ENCODE results near the gene ASB16.
A peak's percentile ranks its signal among the peaks of the same experiment; 100 is the strongest.
"Not testable (repeated sequence)": the region's sequence is repeated elsewhere in the genome, so short reads cannot be mapped to it uniquely, and the experiment has no call there.

The ASB16 gene

GRCh38 chr17:44147812-44148211 lies 22.7 kb upstream of the ASB16 start:
- DNase-seq (ENCODE audit: low read depth in 2 of 3, low spot score in 1 of 3) = no peak

- DNase-seq (ENCODE audit: low read depth in 2 of 3, low spot score in 1 of 3) = not testable (repeated sequence)
Measured at GRCh38 chr17:44149066-44149465, 21.4 kb upstream of the ASB16 start.

GRCh38 chr17:44149750-44150329 lies 20.7 kb upstream of the ASB16 start:
- no peak for DNase-seq (ENCODE audit: low read depth in 2 of 3, low spot score in 1 of 3)

- DNase-seq (ENCODE audit: low read depth in 2 of 3, low spot score in 1 of 3) = no peak
Measured at GRCh38 chr17:44152875-44153274, 17.6 kb upstream of the ASB16 start.

GRCh38 chr17:44155488-44155887 lies 15.0 kb upstream of the ASB16 start:
- no peak for DNase-seq (ENCODE audit: low read depth in 2 of 3, low spot score in 1 of 3)

GRCh38 chr17:44159519-44160210 lies 10.8 kb upstream of the ASB16 start:
- no peak for DNase-seq (ENCODE audit: low read depth in 2 of 3, low spot score in 1 of 3)

GRCh38 chr17:44164476-44164875 lies 6.0 kb upstream of the ASB16 start:
- DNase-seq (ENCODE audit: low read depth in 2 of 3, low spot score in 1 of 3) = no peak

GRCh38 chr17:44167181-44167861 lies 3.2 kb upstream of the ASB16 start:
- DNase-seq (ENCODE audit: low read depth in 2 of 3, low spot score in 1 of 3) = no peak

- no peak for DNase-seq (ENCODE audit: low read depth in 2 of 3, low spot score in 1 of 3)
Measured at GRCh38 chr17:44170135-44170498, 387 bp upstream of the ASB16 start.

- no peak for DNase-seq (ENCODE audit: low read depth in 2 of 3, low spot score in 1 of 3)
Measured at GRCh38 chr17:44171931-44172455, 1.5 kb downstream of the ASB16 start.

- DNase-seq (ENCODE audit: low read depth in 2 of 3, low spot score in 1 of 3) = no peak
Measured at GRCh38 chr17:44174427-44174826, 3.9 kb downstream of the ASB16 start.

GRCh38 chr17:44176257-44176656 lies 5.8 kb downstream of the ASB16 start:
- no peak for DNase-seq (ENCODE audit: low read depth in 2 of 3, low spot score in 1 of 3)

GRCh38 chr17:44176671-44177501 lies 6.4 kb downstream of the ASB16 start:
- no peak for DNase-seq (ENCODE audit: low read depth in 2 of 3, low spot score in 1 of 3)

GRCh38 chr17:44177640-44178039 lies 7.1 kb downstream of the ASB16 start:
- no peak for DNase-seq (ENCODE audit: low read depth in 2 of 3, low spot score in 1 of 3)

- DNase-seq (ENCODE audit: low read depth in 2 of 3, low spot score in 1 of 3) = no peak
Measured at GRCh38 chr17:44178133-44178532, 7.6 kb downstream of the ASB16 start.

- DNase-seq (ENCODE audit: low read depth in 2 of 3, low spot score in 1 of 3) = no peak
Measured at GRCh38 chr17:44183024-44183423, 12.5 kb downstream of the ASB16 start.

GRCh38 chr17:44184212-44184810 lies 13.8 kb downstream of the ASB16 start:
- DNase-seq (ENCODE audit: low read depth in 2 of 3, low spot score in 1 of 3) = no peak

- DNase-seq (ENCODE audit: low read depth in 2 of 3, low spot score in 1 of 3) = peak; percentile 99 to 100 (median 100)
Measured at GRCh38 chr17:44186307-44187130, 16.0 kb downstream of the ASB16 start, which contains the start of gene TMUB2. Gene TMUB2, plus strand, starts transcription at chr17:44186972. Its CDS starts 737 bp downstream, at chr17:44187709.

- no peak for DNase-seq (ENCODE audit: low read depth in 2 of 3, low spot score in 1 of 3)
Measured at GRCh38 chr17:44187131-44187899, 16.8 kb downstream of the ASB16 start.

Data from stimulated activated CD4-positive, alpha-beta T cell treated with anti-CD3 and anti-CD28 coated beads, Interleukin-12 subunit alpha, Interleukin-12 subunit beta, amount 100 ng/mL, for 48 hours (primary cell).